GM23338 (cell line): Measurements from ENCODE around the gene MMD. TPM values are rescaled to one million over a fixed set of nuclear protein-coding genes. Genes with fewer than 3 reads are reported as not detected.

ENCODE experiments used
- ATAC-seq: fragments of 200-7000 bp; cut with Tn5 transposase; 3 replicates; pipeline ENCODE4 v1.9.1; 2020
- DNase-seq: peaks from one replicate; pipeline ENCODE4 v3.0.0-alpha.2; 2015; ENCODE audit warnings: low spot score
- H2AFZ ChIP-seq: fragments of 200-600 bp; sonication (generic); 2 replicates; pipeline ENCODE4 v1.8.0; 2016; ENCODE audit warnings: antibody characterized with exemption, mild to moderate bottlenecking, moderate library complexity
- H3F3A ChIP-seq: fragments of 200-600 bp; sonication (generic); replicated peaks from 2 replicates; pipeline ENCODE4 v1.8.0; 2017; ENCODE audit warnings: antibody characterized with exemption, mixed run types, low read depth
- H3K27ac ChIP-seq: fragments of 200-600 bp; sonication (generic); 2 replicates; pipeline ENCODE4 v1.6.1; 2016; ENCODE audit warnings: low read depth
- H3K27me3 ChIP-seq: fragments of 200-600 bp; sonication (generic); 2 replicates; pipeline ENCODE4 v1.8.0; 2016; ENCODE audit warnings: mild to moderate bottlenecking, mixed run types, moderate library complexity; ENCODE audit not compliant: insufficient read depth
- H3K36me3 ChIP-seq: fragments of 200-600 bp; sonication (generic); 2 replicates; pipeline ENCODE4 v1.8.0; 2016; ENCODE audit warnings: mild to moderate bottlenecking; ENCODE audit not compliant: insufficient read depth
- H3K4me1 ChIP-seq: fragments of 200-600 bp; sonication (generic); 2 replicates; pipeline ENCODE4 v1.8.0; 2016; ENCODE audit warnings: mild to moderate bottlenecking, moderate library complexity; ENCODE audit not compliant: insufficient read depth
- H3K4me2 ChIP-seq: fragments of 200-600 bp; sonication (generic); 2 replicates; pipeline ENCODE4 v1.7.1; 2017; ENCODE audit warnings: mixed run types
- H3K4me3 ChIP-seq: fragments of 200-600 bp; sonication (generic); 2 replicates; pipeline ENCODE4 v1.6.1; 2016; ENCODE audit warnings: mixed run types
- H3K79me2 ChIP-seq: fragments of 200-600 bp; sonication (generic); replicated peaks from 2 replicates; pipeline ENCODE4 v1.8.0; 2017; ENCODE audit warnings: mild to moderate bottlenecking; ENCODE audit not compliant: insufficient read depth
- H3K9me2 ChIP-seq: fragments of 200-600 bp; sonication (generic); 2 replicates; pipeline ENCODE4 v1.8.0; 2017; ENCODE audit not compliant: insufficient read depth
- H4K20me1 ChIP-seq: fragments of 200-600 bp; sonication (generic); replicated peaks from 2 replicates; pipeline ENCODE4 v1.8.0; 2017; ENCODE audit warnings: mild to moderate bottlenecking; ENCODE audit not compliant: insufficient read depth
- H3K27ac Mint-ChIP-seq: 2 replicates; pipeline ENCODE4 v1.8.0; 2020; ENCODE audit warnings: inconsistent platforms, mild to moderate bottlenecking, moderate library complexity, mixed read lengths
- H3K27me3 Mint-ChIP-seq: 3 replicates; pipeline ENCODE4 v1.8.0; 2022; ENCODE audit warnings: low read depth, mild to moderate bottlenecking, moderate library complexity, mixed read lengths, inconsistent platforms; ENCODE audit not compliant: insufficient read depth, poor library complexity
- H3K36me3 Mint-ChIP-seq: 3 replicates; pipeline ENCODE4 v1.8.0; 2021; ENCODE audit warnings: low read depth, mild to moderate bottlenecking, inconsistent platforms, moderate library complexity, mixed read lengths
- H3K4me1 Mint-ChIP-seq: 3 replicates; pipeline ENCODE4 v1.8.0; 2020; ENCODE audit warnings: mild to moderate bottlenecking, inconsistent platforms, mixed read lengths
- H3K4me3 Mint-ChIP-seq: 3 replicates; pipeline ENCODE4 v1.8.0; 2021; ENCODE audit warnings: moderate library complexity, mild to moderate bottlenecking, inconsistent platforms, mixed read lengths
- H3K9me3 Mint-ChIP-seq: 3 replicates; pipeline ENCODE4 v1.8.0; 2020; ENCODE audit warnings: moderate library complexity, mild to moderate bottlenecking, inconsistent platforms, mixed read lengths
- CTCF ChIP-seq, 2 experiments: fragments of 200-600 bp in 1 of 2; sonication (generic) in 1 of 2; conservative IDR thresholded peaks; 2 replicates each; pipeline versions ENCODE4 v1.5.1 to v1.6.1; 2016 to 2017; ENCODE audit warnings: antibody characterized with exemption in 2 of 2, low read depth in 2 of 2, mild to moderate bottlenecking in 2 of 2, moderate library complexity in 1 of 2
- EZH2 ChIP-seq: fragments of 200-600 bp; sonication (generic); IDR thresholded peaks from one replicate; pipeline ENCODE4 v1.8.0; 2017; ENCODE audit warnings: antibody characterized with exemption, mild to moderate bottlenecking, low read depth; ENCODE audit not compliant: unreplicated experiment
- JUNB ChIP-seq: IDR thresholded peaks from one replicate; pipeline ENCODE4 v1.6.1; 2016; ENCODE audit warnings: antibody characterized with exemption; ENCODE audit not compliant: unreplicated experiment
- NANOG ChIP-seq: IDR thresholded peaks from 2 replicates; pipeline ENCODE4 v1.6.1; 2016; ENCODE audit warnings: antibody characterized with exemption, borderline replicate concordance
- REST ChIP-seq: IDR thresholded peaks from one replicate; pipeline ENCODE4 v1.6.1; 2018; ENCODE audit warnings: antibody characterized with exemption; ENCODE audit not compliant: unreplicated experiment
- ZNF114 ChIP-seq: fragments of 250-450 bp; sonication (Bioruptor Pico); IDR thresholded peaks from 2 replicates; pipeline ENCODE4 v1.5.0; 2020; ENCODE audit warnings: mild to moderate bottlenecking, moderate library complexity
- polyA plus RNA-seq: library from polyadenylated mRNA; unstranded; fragments of >200 nt; fragmentation: Nextera tagmentation; extraction: Ambion mirVana; gene quantifications from 2 replicates; pipeline ENCODE4 v1.2.1, GENCODE V29; 2016
- total RNA-seq: library from RNA; depleted of rRNA; stranded (reverse); fragments of >200 nt; shearing (Covaris generic); gene quantifications from 2 replicates; pipeline ENCODE4 v1.2.3, GENCODE V29; 2014
- TF ChIP-seq, protein P1 (sequence below): IDR thresholded peaks from 2 replicates; pipeline ENCODE4 v1.6.1; 2016; ENCODE audit warnings: antibody characterized with exemption

MMD gene
- total and polyA plus RNA-seq, 2 experiments from 2014 or later, result 46.4 to 47.0 TPM

GRCh38 chr17:55363033-55363432, 58.6 kb downstream of the MMD start (continued):
- TF ChIP-seq NANOG (no peak), EZH2 (no peak)
- TF ChIP-seq, protein P1, sequence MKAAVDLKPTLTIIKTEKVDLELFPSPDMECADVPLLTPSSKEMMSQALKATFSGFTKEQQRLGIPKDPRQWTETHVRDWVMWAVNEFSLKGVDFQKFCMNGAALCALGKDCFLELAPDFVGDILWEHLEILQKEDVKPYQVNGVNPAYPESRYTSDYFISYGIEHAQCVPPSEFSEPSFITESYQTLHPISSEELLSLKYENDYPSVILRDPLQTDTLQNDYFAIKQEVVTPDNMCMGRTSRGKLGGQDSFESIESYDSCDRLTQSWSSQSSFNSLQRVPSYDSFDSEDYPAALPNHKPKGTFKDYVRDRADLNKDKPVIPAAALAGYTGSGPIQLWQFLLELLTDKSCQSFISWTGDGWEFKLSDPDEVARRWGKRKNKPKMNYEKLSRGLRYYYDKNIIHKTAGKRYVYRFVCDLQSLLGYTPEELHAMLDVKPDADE, result no peak

GRCh38 chr17:55360971-55361370, 60.7 kb downstream of the MMD start:
- no peak overlapping the region for H3K27ac Mint-ChIP-seq
- no peaks in the 10 kb centered on the region for H3F3A ChIP-seq
- no peaks in the 10 kb centered on the region for H3K9me2 ChIP-seq
- H3K4me3 Mint-ChIP-seq, result no peak overlapping the region
- H3K36me3 ChIP-seq, result no peaks in the 10 kb centered on the region
- H3K9me3 Mint-ChIP-seq, result peaks cover 8% of the 10 kb centered on the region; the same call in 2 of the 3 replicates
- no peak overlapping the region for H3K4me2 ChIP-seq
- no peak overlapping the region for H3K4me3 ChIP-seq
- ATAC-seq, result no peak
- no peaks in the 10 kb centered on the region for H3K36me3 Mint-ChIP-seq
- peaks cover 20% of the 10 kb centered on the region for H3K4me1 Mint-ChIP-seq
- no peak overlapping the region for H2AFZ ChIP-seq
- H4K20me1 ChIP-seq, result no peaks in the 10 kb centered on the region
- TF ChIP-seq ZNF114 (CRISPR knock-in tag) (no peak), REST (no peak), JUNB (no peak)
- no peaks in the 10 kb centered on the region for H3K79me2 ChIP-seq
- peaks cover 5% of the 10 kb centered on the region for H3K27me3 Mint-ChIP-seq
- H3K4me1 ChIP-seq, result peaks cover 11% of the 10 kb centered on the region
- H3K27me3 ChIP-seq, result no peaks in the 10 kb centered on the region
- H3K27ac ChIP-seq, result no peak overlapping the region
- DNase-seq, result no peak

DNA sequence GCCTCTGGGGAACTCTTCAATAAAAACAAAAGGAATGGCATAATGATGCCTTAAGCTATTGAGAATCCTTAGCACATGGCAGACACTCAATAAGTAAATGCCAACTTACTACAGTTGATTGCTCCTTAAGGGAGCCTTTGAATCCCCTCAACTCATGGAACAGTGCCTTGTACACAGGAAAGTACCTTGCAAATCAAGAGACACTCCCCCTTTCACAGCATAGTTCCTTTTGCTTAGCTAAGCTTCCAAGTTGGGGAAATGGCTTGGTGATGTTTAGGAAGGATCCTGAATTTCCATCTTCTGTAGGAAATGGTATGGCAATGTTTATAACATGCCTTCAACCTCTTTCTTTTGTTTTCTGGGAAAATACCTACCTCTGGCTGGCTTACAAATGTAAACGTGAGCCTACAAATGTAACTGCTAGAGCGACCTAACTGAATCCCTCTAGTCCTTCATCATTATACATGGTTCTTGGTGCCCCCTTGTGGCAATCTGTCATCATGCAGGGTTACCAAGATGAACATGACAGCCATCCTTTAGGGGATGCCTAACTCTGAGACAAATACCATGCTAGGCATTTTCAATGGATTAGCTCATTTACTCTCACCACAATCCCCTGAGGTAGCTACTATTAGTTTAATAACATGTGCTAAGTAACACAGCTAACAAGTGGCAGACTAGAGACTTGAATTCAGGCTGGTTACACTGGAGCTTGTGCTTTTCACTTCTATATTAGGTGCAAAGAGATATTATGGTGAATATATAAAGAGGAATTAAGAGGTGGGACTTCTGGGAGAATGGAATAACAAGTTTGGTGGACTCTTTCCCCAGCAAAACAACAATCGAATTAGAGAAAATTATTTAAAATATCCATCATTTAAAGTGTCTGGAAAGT, 65.0 kb downstream of the MMD start:
- no peaks in the 10 kb centered on the region for H3K9me2 ChIP-seq
- Mint-ChIP-seq H3K4me3 (no peak overlapping the region), H3K27ac (no peak overlapping the region), H3K9me3 (peaks cover 8% of the 10 kb centered on the region; the same call in 2 of the 3 replicates), H3K4me1 (peaks cover 6% of the 10 kb centered on the region; the same call in 2 of the 3 replicates), H3K27me3 (peaks cover 7% of the 10 kb centered on the region), H3K36me3 (no peaks in the 10 kb centered on the region)
- TF ChIP-seq CTCF (conservative IDR thresholded peaks at IDR 0.05; ENCODE audit: low read depth in 2 of 2) (peak; percentile 92 to 93), ZNF114 (CRISPR knock-in tag) (no peak)
- ATAC-seq, result peak; percentile 100
- H2AFZ ChIP-seq, result peak overlapping the region; percentile 60; the same call in 1 of the 2 replicates
- no peaks in the 10 kb centered on the region for H3K4me1 ChIP-seq
- no peaks in the 10 kb centered on the region for H3K79me2 ChIP-seq
- no peaks in the 10 kb centered on the region for H3K27me3 ChIP-seq
- no peak overlapping the region for H3K27ac ChIP-seq
- 0 out of 2 replicates have a peak overlapping the region, but pooled peaks have one; percentile 9 for H3K4me2 ChIP-seq
- peak; percentile 96 for DNase-seq
- no peak overlapping the region for H3K4me3 ChIP-seq
- H3K36me3 ChIP-seq, result no peaks in the 10 kb centered on the region
- no peaks in the 10 kb centered on the region for H3F3A ChIP-seq
- no peaks in the 10 kb centered on the region for H4K20me1 ChIP-seq
